GM19328 (cell line): ENCODE measurements around the gene DMRT2.

Experiments used
- ATAC-seq: cut with Tn5 transposase; IDR thresholded peaks from one replicate; pipeline ENCODE4 v1.9.1; 2021; ENCODE audit warnings: mild to moderate bottlenecking, moderate library complexity; ENCODE audit not compliant: unreplicated experiment

DMRT2 gene

DNA sequence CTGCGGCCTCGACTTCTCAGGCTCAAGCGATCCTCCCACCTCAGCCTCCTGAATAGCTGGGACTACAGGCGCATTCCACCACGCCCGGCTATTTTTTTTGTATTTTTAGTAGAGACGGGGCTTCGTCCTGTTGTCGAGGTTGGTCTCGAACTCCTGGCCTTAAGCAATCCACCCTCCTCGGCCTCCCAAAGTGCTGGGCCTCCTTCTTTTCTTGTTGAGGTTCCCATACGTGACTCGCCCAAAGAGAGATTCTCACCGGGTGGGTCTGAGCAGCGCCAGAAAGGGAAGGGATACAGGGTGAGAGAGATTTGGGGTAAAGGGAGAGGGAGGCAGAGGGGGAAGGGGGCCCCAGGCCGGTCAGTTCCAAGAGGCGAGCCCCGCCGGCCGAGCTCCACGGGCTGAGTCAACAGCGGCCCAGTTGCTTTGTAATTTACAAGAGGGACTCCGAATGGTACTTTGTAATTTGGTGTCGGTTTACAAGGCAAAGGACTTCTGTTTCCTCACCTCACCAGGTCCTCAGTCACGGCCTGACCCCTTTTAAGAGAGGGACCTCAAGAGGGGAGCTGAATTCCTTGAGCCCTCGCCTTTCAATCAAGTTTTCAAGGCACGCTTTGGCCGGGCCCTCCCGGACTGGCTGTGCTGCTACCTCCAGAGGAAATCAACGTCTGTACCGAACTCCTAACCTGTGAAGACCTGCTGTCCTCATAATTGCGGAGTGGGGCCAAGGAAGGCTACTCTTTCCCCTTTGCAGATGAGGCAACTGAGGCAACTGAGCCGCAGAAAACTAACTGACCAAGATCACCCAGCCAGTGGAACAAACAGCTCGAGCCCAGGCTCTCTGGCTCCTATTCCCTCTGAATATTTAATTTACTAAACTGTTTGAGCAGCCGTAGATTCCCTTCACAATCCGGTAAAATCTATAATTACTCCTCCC lies 3.3 kb upstream of the DMRT2 start:
- no peak for ATAC-seq

DNA sequence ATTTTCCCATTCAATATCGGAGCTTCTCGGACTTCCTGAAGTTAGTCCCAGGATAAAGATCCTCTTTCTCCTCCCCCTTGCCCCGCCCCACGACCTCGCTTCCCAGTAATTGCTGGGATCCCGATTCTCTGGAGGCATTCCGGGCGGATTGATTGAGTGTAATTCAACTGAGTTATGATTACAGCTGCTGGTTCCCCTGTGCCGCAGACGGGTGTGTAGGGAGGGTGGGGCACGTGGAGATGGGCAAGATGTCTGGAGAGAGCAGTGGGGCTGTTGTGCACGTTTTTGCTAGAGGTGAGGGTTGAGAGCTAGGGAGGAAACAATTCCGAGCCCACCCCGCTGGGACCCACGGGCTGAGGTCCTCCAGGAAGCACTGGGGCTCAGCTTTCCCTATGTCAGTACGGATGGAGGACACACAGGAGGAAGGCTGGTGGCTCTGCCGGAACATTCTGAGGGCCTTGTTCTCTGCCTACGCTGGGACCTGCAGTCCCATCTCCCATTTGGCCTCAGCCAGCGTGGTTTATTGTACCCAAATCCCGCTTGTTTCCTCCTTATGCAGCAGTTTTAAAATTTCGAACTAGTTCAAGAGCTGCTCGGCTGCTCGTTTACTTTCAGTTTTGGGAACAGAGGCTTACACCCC lies 2.4 kb upstream of the DMRT2 start:
- no peak for ATAC-seq

- no peak for ATAC-seq
Measured at GRCh38 chr9:1048231-1048619, 1.9 kb upstream of the DMRT2 start.

GRCh38 chr9:1048811-1049210 lies 1.3 kb upstream of the DMRT2 start:
- no peak for ATAC-seq

DNA sequence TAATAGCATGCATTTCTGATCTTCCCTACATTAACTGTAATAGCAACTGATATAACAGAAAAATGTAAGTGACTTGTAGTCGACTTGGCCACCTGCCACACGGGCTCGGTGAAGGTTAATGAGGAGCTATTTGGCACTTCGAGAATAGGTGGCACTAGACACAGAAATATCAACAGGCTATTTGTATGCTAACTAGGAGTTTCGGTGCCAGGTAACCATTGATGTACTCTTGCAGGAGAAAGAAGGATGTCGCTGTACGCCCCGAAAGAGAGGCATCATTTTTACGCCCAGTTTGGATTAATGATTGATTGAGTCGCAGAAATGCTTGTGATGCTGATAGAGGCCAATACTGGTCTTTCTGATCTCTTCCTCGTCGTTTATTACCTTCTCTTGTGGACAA lies 516 bp upstream of the DMRT2 start:
- no peak for ATAC-seq

GRCh38 chr9:1051210-1051583 lies 1.0 kb downstream of the DMRT2 start:
- ATAC-seq = no peak

DNA sequence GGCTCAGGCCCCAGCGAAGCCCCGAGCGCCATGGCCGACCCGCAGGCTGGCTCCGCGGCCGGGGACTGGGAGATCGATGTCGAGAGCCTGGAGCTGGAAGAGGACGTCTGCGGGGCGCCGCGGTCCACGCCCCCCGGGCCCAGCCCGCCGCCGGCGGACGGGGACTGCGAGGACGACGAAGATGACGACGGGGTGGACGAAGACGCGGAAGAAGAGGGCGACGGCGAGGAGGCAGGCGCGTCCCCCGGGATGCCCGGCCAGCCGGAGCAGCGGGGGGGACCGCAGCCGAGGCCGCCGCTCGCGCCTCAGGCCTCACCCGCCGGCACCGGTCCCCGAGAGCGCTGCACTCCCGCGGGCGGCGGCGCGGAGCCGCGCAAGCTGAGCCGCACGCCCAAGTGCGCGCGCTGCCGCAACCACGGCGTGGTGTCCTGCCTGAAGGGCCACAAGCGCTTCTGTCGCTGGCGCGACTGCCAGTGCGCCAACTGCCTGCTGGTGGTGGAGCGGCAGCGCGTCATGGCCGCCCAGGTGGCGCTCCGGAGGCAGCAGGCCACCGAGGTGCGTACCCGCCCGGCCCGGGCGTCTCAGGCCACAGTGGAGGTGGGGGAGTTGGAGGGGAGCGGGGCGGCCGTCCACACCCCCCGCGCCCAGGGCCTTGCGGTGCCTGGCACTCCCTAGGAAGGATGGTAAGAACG lies 1.6 kb downstream of the DMRT2 start:
- no peak for ATAC-seq

- no peak for ATAC-seq
Measured at GRCh38 chr9:1052365-1053281, 2.5 kb downstream of the DMRT2 start.

GRCh38 chr9:1053282-1053621 lies 3.1 kb downstream of the DMRT2 start:
- no peak for ATAC-seq

DNA sequence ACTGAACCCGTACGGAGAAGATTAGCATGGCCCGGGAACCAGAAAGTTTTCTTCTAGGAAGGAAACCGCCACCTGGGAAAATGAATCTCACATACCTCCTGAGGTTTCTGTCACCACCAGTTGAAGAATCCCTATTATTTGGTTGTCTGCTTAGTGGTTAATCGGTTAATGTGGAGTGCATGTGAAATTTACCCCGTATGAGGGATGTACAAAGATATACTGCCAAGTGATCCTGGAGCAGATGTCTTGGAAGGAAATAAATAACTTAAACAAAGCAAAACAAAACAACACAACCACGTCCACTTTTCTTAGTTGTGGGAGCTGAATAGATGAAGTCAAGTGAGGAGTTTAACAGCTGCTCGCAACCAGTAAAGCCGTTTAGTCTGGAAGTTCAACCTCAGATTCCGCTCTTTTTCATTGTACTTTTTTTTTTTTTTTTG lies 3.8 kb downstream of the DMRT2 start:
- ATAC-seq = no peak

DNA sequence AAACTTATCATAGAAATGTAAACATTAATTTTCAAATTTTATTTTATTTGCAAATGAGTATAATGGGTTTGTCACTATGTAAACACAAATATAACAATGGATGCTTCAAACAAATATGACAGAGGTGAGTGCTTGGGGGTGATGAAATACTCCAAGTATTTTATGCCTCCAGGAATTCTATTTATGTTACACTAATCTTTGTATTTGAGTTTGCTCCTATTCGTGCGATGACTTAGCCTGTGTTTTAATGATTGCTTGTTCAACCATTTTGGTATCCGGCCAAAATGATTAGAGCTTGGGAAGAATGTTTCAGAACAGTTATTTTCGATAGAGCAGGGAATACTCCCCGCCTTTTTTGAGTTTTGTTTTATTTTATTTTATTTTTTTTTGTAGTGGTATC lies 5.0 kb downstream of the DMRT2 start:
- ATAC-seq = no peak

DNA sequence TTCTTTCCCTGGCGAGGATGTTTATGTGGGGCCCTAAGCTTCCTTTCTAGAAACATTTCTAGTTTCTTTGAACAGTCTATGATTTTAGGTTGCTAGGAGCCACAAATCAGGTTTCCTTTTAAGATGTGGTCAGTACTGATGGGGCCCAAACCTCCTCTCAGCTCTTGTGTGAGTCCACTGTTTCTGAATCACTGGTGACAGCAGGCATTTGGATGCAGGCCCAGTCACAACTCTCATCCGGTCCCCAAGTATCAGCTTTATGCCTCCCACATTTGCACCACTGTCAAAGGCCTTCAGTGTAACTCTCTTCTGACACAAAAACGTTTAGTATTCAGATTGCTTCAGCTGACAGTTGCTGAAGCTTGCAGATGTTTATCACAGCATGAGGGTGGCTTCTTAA lies 7.8 kb downstream of the DMRT2 start:
- ATAC-seq = no peak

DNA sequence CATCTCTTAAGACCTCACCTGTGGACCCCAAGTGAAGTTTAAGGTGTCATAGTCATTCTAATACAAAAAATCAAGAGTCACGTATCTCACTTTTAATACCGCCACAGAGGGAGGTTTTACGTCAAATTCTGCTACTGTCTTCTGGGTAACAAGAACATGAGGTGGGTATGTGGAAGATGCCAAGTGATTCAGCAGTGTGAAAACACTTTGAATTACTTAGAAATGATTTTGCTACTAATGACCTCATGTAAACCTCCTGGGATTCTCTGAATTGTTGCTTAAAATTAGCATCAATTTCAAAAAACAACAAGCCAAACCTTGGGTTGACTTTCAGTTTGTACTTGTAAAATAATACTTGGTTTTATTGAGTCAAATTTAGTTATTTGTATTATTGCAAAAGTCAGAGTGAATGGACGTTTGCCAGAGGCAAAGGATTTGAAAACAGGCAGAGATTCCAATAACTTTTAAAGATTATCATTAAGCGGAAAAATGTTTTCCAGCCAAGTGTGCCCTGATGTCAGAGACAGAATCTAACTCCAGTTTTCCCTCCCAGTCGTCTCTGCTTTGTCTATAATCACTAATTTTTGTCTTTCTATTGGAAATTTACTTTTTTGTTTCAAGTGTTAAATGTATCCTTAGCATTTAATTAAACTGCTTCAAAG lies 8.8 kb downstream of the DMRT2 start:
- no peak for ATAC-seq

GRCh38 chr9:1065130-1065529 lies 15.0 kb downstream of the DMRT2 start:
- ATAC-seq = no peak

DNA sequence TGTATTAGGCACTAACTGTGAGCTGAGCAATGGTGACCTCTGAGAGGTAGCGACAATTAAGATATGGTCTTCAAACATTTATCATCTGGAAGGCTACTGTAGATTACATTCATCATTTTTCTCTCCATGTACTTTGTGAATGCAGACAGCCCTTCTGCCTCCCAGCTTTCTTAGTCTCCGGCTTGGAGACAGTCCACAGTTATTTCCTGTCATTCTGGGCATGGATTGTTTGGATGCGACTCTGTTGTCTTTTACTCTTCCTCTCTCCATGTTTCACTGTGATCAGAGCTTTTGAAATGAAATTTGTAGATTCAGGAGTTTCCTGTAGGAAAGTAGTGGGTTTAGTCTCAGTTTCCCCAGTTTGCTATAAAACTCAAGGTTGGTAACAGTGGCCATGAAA lies 20.5 kb downstream of the DMRT2 start:
- ATAC-seq = no peak

DNA sequence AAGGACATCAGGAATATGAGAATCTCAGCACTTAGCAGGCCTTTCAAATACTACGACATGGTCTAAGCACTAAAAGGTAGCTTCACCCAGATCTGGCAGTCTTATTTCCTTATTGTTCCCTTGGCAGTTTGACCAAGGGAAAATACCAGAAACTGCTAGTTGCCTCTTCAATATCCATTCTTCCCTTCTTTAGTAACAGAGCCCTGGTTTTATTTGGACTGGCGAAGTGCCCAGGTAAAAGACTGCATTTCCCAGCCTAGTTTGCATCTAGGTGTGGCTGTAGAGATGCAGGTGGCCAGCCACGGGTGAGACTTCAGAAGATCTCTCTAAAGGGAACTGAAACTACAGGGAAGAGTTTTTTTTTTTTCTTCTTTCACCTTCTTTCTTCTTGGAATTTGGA lies 21.6 kb downstream of the DMRT2 start:
- no peak for ATAC-seq

DNA sequence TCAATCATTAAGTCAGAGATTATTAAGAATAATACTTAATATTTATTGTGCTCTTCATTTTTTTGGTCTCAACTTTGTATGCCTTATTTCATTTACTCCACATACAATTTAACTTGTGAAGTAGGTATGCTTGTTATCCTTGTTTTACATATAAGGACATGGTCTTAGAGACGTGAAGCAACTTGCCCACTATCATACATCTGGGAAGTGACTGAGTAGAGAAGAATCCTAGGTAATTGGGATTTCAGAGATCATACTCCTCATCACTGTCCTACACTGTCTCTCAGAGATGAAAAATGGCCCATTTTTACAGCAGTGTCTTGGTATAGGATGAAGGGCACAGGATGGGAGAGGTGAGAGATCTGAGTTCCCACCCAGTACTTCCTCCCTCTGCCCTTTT lies 23.3 kb downstream of the DMRT2 start:
- no peak for ATAC-seq

DNA sequence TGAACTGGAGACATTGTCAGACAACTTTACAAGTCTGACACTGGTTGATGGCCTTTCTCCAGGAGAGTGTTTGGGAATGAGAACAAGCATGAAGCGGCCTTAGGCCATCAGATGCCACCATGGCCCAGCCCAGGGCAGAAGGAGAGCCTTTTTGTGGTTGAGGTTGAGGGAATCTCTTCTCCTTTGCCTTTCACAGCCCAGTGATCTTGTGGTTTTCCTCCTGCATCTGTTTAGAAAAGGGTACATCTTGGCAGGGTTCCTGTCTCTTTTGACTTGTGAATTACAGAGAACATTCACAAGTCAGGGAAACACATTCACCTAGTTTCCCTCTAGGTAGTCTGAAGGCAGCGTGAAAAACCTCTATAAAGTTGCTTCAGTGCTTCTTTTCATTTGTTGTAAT lies 27.5 kb downstream of the DMRT2 start:
- no peak for ATAC-seq

GRCh38 chr9:1083325-1083913 lies 33.3 kb downstream of the DMRT2 start:
- ATAC-seq = no peak

- no peak for ATAC-seq
Measured at GRCh38 chr9:1085086-1085485, 34.9 kb downstream of the DMRT2 start.
